Loucy (cell line): ENCODE data around the gene MYLK3.

Source experiments
- H2AFZ ChIP-seq: fragments of 200-600 bp; sonication (generic); 2 replicates; pipeline ENCODE4 v1.6.0; 2016; ENCODE audit warnings: antibody characterized with exemption, mild to moderate bottlenecking, low read length, moderate library complexity
- H3F3A ChIP-seq: fragments of 200-600 bp; 2 replicates; pipeline ENCODE4 v1.6.0; 2016; ENCODE audit warnings: antibody characterized with exemption, low read depth, mild to moderate bottlenecking
- H3K27me3 ChIP-seq: fragments of 200-600 bp; sonication (generic); 2 replicates; pipeline ENCODE4 v1.6.1; 2014; ENCODE audit warnings: low read length, mild to moderate bottlenecking; ENCODE audit not compliant: insufficient read depth, poor library complexity, severe bottlenecking
- H3K36me3 ChIP-seq: fragments of 200-600 bp; sonication (generic); 2 replicates; pipeline ENCODE4 v1.6.1; 2016; ENCODE audit warnings: low read length; ENCODE audit not compliant: insufficient read depth
- H3K4me1 ChIP-seq: fragments of 200-600 bp; sonication (generic); 2 replicates; pipeline ENCODE4 v1.5.1; 2014; ENCODE audit warnings: low read length, mild to moderate bottlenecking; ENCODE audit not compliant: insufficient read depth, poor library complexity, severe bottlenecking
- H3K4me2 ChIP-seq: fragments of 200-600 bp; sonication (generic); 2 replicates; pipeline ENCODE4 v1.6.0; 2014; ENCODE audit warnings: antibody characterized with exemption, low read length, low read depth, mild to moderate bottlenecking; ENCODE audit not compliant: poor library complexity, severe bottlenecking
- H3K4me3 ChIP-seq: fragments of 200-600 bp; sonication (generic); 2 replicates; pipeline ENCODE4 v1.5.1; 2014; ENCODE audit warnings: low read length, mild to moderate bottlenecking, mixed read lengths; ENCODE audit not compliant: poor library complexity, severe bottlenecking
- H3K79me2 ChIP-seq: fragments of 200-600 bp; sonication (generic); 2 replicates; pipeline ENCODE4 v1.6.1; 2014; ENCODE audit warnings: low read length; ENCODE audit not compliant: insufficient read depth
- H3K9ac ChIP-seq: fragments of 200-600 bp; sonication (generic); 2 replicates; pipeline ENCODE4 v1.6.0; 2014; ENCODE audit warnings: mild to moderate bottlenecking, low read depth, low read length, moderate library complexity; ENCODE audit not compliant: poor library complexity, severe bottlenecking
- H3K9me2 ChIP-seq: fragments of 200-600 bp; sonication (generic); replicated peaks from 2 replicates; pipeline ENCODE4 v1.6.1; 2016; ENCODE audit warnings: low read depth, low read length, mixed read lengths
- H3K9me3 ChIP-seq: fragments of 200-600 bp; sonication (generic); 2 replicates; pipeline ENCODE4 v1.6.1; 2014; ENCODE audit warnings: mild to moderate bottlenecking, antibody characterized with exemption, low read length, low read depth; ENCODE audit not compliant: insufficient read depth
- H4K20me1 ChIP-seq: fragments of 200-600 bp; sonication (generic); 2 replicates; pipeline ENCODE4 v1.6.0; 2014; ENCODE audit warnings: antibody characterized with exemption, low read length, mild to moderate bottlenecking; ENCODE audit not compliant: insufficient read depth, poor library complexity, severe bottlenecking
- EZH2phosphoT487 ChIP-seq: fragments of 200-600 bp; IDR thresholded peaks from 2 replicates; pipeline ENCODE4 v1.6.1; 2018; ENCODE audit warnings: antibody characterized with exemption, mild to moderate bottlenecking, moderate library complexity, borderline replicate concordance
- TF ChIP-seq, protein P1 (sequence below): fragments of 200-600 bp; sonication (generic); conservative IDR thresholded peaks from 2 replicates; pipeline ENCODE4 v1.5.1; 2014; ENCODE audit warnings: mild to moderate bottlenecking, antibody characterized with exemption, low read length

Gene MYLK3

DNA sequence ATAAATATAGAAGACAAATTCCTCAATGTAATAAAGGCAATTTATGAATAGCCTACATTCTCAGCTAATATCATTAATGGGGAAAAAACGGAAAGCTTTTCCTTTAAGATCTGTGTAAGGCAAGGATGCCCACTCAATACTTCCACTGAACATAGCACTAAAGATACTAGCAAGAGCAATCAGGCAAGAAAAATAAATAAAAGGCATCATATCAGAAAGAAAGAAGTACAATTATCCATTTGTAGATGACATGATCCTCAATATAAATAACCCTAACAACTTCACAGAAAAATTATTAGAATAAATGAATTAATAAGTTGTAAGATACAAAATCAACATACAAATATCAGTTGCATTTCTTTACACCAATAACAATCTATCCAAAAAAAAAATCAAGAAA lies 45.7 kb upstream of the MYLK3 start:
- Histone ChIP-seq H3F3A (no peaks in the 10 kb centered on the region), H3K36me3 (no peaks in the 10 kb centered on the region), H3K79me2 (no peaks in the 10 kb centered on the region), H3K4me1 (no peaks in the 10 kb centered on the region), H2AFZ (no peak overlapping the region), H3K4me3 (no peak overlapping the region), H3K9ac (no peak overlapping the region), H3K4me2 (no peak overlapping the region), H3K9me2 (no peaks in the 10 kb centered on the region), H3K27me3 (no peaks in the 10 kb centered on the region), H4K20me1 (no peaks in the 10 kb centered on the region), H3K9me3 (peaks cover 13% of the 10 kb centered on the region)
- TF ChIP-seq EZH2phosphoT487: no peak
- TF ChIP-seq, protein P1, sequence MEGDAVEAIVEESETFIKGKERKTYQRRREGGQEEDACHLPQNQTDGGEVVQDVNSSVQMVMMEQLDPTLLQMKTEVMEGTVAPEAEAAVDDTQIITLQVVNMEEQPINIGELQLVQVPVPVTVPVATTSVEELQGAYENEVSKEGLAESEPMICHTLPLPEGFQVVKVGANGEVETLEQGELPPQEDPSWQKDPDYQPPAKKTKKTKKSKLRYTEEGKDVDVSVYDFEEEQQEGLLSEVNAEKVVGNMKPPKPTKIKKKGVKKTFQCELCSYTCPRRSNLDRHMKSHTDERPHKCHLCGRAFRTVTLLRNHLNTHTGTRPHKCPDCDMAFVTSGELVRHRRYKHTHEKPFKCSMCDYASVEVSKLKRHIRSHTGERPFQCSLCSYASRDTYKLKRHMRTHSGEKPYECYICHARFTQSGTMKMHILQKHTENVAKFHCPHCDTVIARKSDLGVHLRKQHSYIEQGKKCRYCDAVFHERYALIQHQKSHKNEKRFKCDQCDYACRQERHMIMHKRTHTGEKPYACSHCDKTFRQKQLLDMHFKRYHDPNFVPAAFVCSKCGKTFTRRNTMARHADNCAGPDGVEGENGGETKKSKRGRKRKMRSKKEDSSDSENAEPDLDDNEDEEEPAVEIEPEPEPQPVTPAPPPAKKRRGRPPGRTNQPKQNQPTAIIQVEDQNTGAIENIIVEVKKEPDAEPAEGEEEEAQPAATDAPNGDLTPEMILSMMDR: no peak

DNA sequence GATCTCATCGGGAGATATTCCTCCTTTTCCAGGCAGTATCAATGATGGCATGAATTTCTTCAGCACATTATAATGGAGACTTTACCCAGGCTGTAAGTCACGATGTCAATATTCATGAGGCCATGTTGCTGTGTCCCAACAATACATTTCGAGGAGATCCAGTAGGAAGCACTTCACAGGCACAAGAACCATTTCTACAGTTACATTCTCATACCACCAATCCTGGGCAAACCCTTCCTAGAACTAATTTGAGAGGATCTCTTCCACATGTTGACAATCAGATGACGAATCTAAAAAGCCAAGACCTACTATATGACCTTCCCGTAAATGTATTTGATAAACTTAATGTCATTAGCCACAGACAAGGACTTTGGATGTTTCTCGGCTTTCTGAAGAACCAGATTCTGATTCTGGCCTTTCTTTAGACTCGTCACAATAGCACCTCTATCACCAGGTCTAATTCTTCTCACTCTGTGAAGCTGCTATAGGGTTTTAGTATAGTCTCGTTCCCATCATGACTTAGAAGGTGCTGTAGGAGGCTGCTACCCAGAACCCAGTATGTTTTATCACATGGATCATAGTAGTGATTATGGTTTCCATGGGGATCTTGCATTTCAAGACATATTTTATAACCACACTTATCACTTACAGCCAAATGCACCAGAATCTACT lies 42.6 kb upstream of the MYLK3 start:
- no peak overlapping the region for H3K9ac ChIP-seq
- no peaks in the 10 kb centered on the region for H3K9me2 ChIP-seq
- no peaks in the 10 kb centered on the region for H3K79me2 ChIP-seq
- H3K36me3 ChIP-seq: no peaks in the 10 kb centered on the region
- H3K4me3 ChIP-seq: no peak overlapping the region
- H4K20me1 ChIP-seq: no peaks in the 10 kb centered on the region
- TF ChIP-seq, protein P1: no peak
- H2AFZ ChIP-seq: no peak overlapping the region
- H3K4me2 ChIP-seq: no peak overlapping the region
- H3K9me3 ChIP-seq: peaks cover 8% of the 10 kb centered on the region
- no peaks in the 10 kb centered on the region for H3F3A ChIP-seq
- no peaks in the 10 kb centered on the region for H3K4me1 ChIP-seq
- no peaks in the 10 kb centered on the region for H3K27me3 ChIP-seq

DNA sequence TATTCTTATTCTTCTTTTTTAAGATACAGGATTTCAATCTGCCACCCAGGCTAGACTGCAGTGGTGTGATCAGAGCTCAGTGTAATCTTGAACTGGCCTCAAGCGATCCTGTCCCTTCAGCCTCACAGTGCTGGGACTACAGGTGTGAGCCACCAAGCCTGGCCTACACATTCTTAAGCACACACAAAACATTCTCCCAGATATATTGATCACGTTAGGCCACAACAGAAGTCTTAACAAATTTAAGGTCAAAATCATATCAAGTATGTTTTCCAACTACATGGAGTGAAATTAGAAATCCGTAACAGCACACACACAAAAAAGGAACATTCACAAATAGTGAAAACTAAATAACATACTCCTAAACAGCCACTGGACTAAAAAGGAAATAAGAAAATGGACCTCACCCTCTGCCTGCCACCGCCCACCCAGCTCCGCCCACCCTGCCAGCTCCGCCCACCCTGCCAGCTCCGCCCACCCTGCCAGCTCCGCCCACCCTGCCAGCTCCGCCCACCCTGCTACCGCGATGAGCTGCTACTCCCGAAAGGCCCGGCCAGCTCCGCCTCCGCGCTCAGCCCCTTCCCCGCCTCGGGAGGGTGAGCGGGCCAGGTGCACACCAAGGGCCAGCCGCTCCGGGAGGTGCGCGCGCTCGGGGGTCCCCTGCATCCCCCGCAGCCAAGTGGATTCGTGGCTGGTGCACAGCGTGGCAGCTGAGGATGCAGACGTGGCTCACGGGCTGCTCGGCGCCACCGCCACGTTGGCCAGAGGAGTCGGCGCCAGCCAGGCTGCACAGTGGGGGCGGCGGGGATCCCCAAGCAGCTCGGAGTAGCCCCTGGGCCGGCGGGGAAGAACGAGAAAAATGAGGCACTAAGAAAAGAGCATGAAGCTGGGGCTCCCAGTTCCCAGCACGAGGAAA lies 41.6 kb upstream of the MYLK3 start:
- H3K27me3 ChIP-seq: no peaks in the 10 kb centered on the region
- H3K9ac ChIP-seq: no peak overlapping the region
- no peak overlapping the region for H3K4me2 ChIP-seq
- H4K20me1 ChIP-seq: no peaks in the 10 kb centered on the region
- no peaks in the 10 kb centered on the region for H3K9me2 ChIP-seq
- no peak overlapping the region for H3K4me3 ChIP-seq
- no peaks in the 10 kb centered on the region for H3K36me3 ChIP-seq
- H3K79me2 ChIP-seq: no peaks in the 10 kb centered on the region
- no peaks in the 10 kb centered on the region for H3K4me1 ChIP-seq
- no peaks in the 10 kb centered on the region for H3F3A ChIP-seq
- H3K9me3 ChIP-seq: peaks cover 8% of the 10 kb centered on the region
- TF ChIP-seq, protein P1: no peak
- TF ChIP-seq EZH2phosphoT487: no peak
- H2AFZ ChIP-seq: no peak overlapping the region
